HepG2 (cell line): ENCODE data around the gene DSTN. TPM values are rescaled to one million over a fixed set of nuclear protein-coding genes. Genes with fewer than 3 reads are reported as not detected.

Experiments used
- DNMT3B ChIP-seq: conservative IDR thresholded peaks from 2 replicates; pipeline ENCODE4 v1.6.1; 2016; ENCODE audit warnings: missing biosample characterization, control low read depth
- GATAD1 ChIP-seq: IDR thresholded peaks from 2 replicates; pipeline ENCODE4 v1.6.1; 2016; ENCODE audit warnings: missing genetic modification reagents, missing compliant biosample characterization
- MAF1 ChIP-seq: sonication (generic); formaldehyde crosslinking; IDR thresholded peaks from 2 replicates; pipeline ENCODE4 v1.5.0; 2020; ENCODE audit warnings: missing genetic modification reagents, borderline replicate concordance
- SMAD9 ChIP-seq: sonication (generic); formaldehyde crosslinking; IDR thresholded peaks from 2 replicates; pipeline ENCODE4 v1.5.1; 2020; ENCODE audit warnings: mild to moderate bottlenecking, missing genetic modification reagents
- SMYD3 ChIP-seq: sonication (generic); formaldehyde crosslinking; IDR thresholded peaks from 2 replicates; pipeline ENCODE4 v1.8.1; 2023; ENCODE audit warnings: mild to moderate bottlenecking, missing genetic modification reagents
- TBL1XR1 ChIP-seq: fragments of 150-350 bp; IDR thresholded peaks from 2 replicates; pipeline ENCODE4 v1.6.1; 2014; ENCODE audit warnings: borderline replicate concordance, low read length; ENCODE audit not compliant: partially characterized antibody
- TCF7L2 ChIP-seq: IDR thresholded peaks from 2 replicates; pipeline ENCODE4 v1.6.1; 2011; ENCODE audit warnings: mild to moderate bottlenecking, low read depth, low read length, moderate library complexity
- THYN1 ChIP-seq: sonication (generic); formaldehyde crosslinking; IDR thresholded peaks from 2 replicates; pipeline ENCODE4 v1.8.1; 2023; ENCODE audit warnings: low read depth, mild to moderate bottlenecking, moderate library complexity, missing genetic modification reagents, borderline replicate concordance
- ZNF101 ChIP-seq: sonication (generic); formaldehyde crosslinking; IDR thresholded peaks from 2 replicates; pipeline ENCODE4 v1.4.0; 2020; ENCODE audit warnings: mild to moderate bottlenecking, low read depth, missing genetic modification reagents, borderline replicate concordance
- ZNF292 ChIP-seq: sonication (generic); formaldehyde crosslinking; IDR thresholded peaks from 2 replicates; pipeline ENCODE4 v1.8.1; 2022; ENCODE audit warnings: mild to moderate bottlenecking, low read depth, missing genetic modification reagents, borderline replicate concordance
- ZNF501 ChIP-seq: sonication (generic); formaldehyde crosslinking; IDR thresholded peaks from 2 replicates; pipeline ENCODE4 v1.5.1; 2020; ENCODE audit warnings: mild to moderate bottlenecking, moderate library complexity, missing genetic modification reagents
- ZNF543 ChIP-seq: sonication (generic); formaldehyde crosslinking; IDR thresholded peaks from 2 replicates; pipeline ENCODE4 v1.4.0; 2020; ENCODE audit warnings: mild to moderate bottlenecking, missing genetic modification reagents
- ZNF766 ChIP-seq: sonication (generic); formaldehyde crosslinking; IDR thresholded peaks from 2 replicates; pipeline ENCODE4 v1.5.0; 2020; ENCODE audit warnings: missing genetic modification reagents, borderline replicate concordance
- polyA plus RNA-seq, 8 experiments: library from polyadenylated mRNA; depleted of rRNA in 3 of 8; stranded (reverse) in 7 of 8; unstranded in 1 of 8; fragments of >200 nt; fragmentation: Illumina TruSeq in 4 of 8; extraction: Trizol in 4 of 8; gene quantifications; 2 replicates each; pipeline versions ENCODE4 v1.2.1 to v1.2.3, GENCODE V29; 2011 to 2016; ENCODE audit warnings: low read depth in 4 of 8, missing spikeins in 1 of 8, mixed read lengths in 1 of 8; ENCODE audit not compliant: insufficient read depth in 1 of 8
- total RNA-seq, 5 experiments: library from RNA; depleted of rRNA; stranded (reverse); fragments of >200 nt; fragmentation: Illumina TruSeq; extraction: Trizol; gene quantifications; 2 replicates each; pipeline ENCODE4 v1.2.3, GENCODE V29; 2016; ENCODE audit warnings: low read depth in 1 of 5
- TF ChIP-seq, protein P1 (sequence below): sonication (generic); formaldehyde crosslinking; IDR thresholded peaks from 2 replicates; pipeline ENCODE4 v1.5.1; 2020; ENCODE audit warnings: mild to moderate bottlenecking, missing genetic modification reagents, moderate library complexity
- TF ChIP-seq, protein P2 (sequence below): sonication (generic); formaldehyde crosslinking; IDR thresholded peaks from 2 replicates; pipeline ENCODE4 v1.4.0; 2020; ENCODE audit warnings: missing genetic modification reagents
- TF ChIP-seq, protein P3 (sequence below): sonication (generic); formaldehyde crosslinking; IDR thresholded peaks from 2 replicates; pipeline ENCODE4 v1.5.0; 2020; ENCODE audit warnings: missing genetic modification reagents, mild to moderate bottlenecking, borderline replicate concordance
- TF ChIP-seq, protein P4 (sequence below): sonication (generic); formaldehyde crosslinking; IDR thresholded peaks from 2 replicates; pipeline ENCODE4 v1.4.0; 2020; ENCODE audit warnings: missing genetic modification reagents, low read depth, mild to moderate bottlenecking, borderline replicate concordance
- TF ChIP-seq, protein P5 (sequence below): IDR thresholded peaks from 2 replicates; pipeline ENCODE4 v1.6.1; 2016; ENCODE audit warnings: missing compliant biosample characterization, missing genetic modification reagents, borderline replicate concordance

The DSTN gene
- total and polyA plus RNA-seq, 2 of the 13 experiments (the other 11 are each of a cell fraction or from before 2014, with no cell fraction given) = 27.6 to 106 TPM

DNA sequence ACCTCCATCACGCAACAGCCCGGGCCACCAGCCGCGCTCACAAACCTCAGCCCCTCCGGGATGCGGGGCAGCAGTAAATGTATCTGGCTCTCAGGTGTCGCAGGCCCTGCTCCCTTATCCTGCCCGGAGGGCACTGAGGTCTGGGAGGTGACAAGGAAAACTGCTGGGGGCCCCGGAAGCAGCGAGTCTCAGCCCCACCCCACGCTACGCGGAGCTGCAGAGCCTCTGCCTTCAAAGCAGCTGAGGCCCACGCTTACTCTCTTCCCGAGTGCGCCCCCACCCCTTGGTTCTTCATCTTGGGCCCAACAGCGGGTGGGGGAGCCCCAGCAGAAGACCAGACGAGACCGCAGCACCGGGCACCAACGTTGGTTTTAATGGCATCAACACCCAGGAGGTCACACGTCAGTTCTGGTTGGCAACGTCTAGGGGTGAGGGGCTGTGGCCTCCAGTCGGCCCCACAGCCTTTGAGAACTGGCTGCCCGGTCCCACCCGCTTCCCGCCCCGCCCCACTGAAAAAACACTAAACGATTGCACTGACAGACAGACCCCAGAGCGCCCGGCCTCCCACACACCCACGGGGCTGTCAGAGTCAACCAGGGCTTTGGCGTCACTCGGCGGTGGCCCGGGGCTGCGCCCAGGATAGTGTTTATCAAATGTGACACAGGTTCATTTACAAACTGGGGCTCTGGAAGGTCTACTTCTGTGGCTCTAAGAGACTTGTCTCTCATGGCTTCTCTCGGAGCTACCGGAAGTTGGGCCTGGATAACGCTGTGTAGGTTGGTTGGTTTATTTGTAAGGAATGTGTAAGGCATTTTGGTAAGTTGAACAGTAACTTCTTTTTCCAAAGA lies 43.7 kb downstream of the DSTN start (continued):
- TF ChIP-seq ZNF292 (no peak), SMYD3 (CRISPR knock-in tag) (no peak), ZNF101 (CRISPR knock-in tag) (no peak), ZNF543 (CRISPR knock-in tag) (no peak), THYN1 (no peak), SMAD9 (no peak), ZNF766 (CRISPR knock-in tag) (no peak), TBL1XR1 (no peak), TCF7L2 (no peak), MAF1 (CRISPR knock-in tag) (no peak), ZNF501 (CRISPR knock-in tag) (no peak; the same call in 1 of the 2 replicates), GATAD1 (CRISPR knock-in tag) (no peak), DNMT3B (no peak)
- TF ChIP-seq, protein P1, sequence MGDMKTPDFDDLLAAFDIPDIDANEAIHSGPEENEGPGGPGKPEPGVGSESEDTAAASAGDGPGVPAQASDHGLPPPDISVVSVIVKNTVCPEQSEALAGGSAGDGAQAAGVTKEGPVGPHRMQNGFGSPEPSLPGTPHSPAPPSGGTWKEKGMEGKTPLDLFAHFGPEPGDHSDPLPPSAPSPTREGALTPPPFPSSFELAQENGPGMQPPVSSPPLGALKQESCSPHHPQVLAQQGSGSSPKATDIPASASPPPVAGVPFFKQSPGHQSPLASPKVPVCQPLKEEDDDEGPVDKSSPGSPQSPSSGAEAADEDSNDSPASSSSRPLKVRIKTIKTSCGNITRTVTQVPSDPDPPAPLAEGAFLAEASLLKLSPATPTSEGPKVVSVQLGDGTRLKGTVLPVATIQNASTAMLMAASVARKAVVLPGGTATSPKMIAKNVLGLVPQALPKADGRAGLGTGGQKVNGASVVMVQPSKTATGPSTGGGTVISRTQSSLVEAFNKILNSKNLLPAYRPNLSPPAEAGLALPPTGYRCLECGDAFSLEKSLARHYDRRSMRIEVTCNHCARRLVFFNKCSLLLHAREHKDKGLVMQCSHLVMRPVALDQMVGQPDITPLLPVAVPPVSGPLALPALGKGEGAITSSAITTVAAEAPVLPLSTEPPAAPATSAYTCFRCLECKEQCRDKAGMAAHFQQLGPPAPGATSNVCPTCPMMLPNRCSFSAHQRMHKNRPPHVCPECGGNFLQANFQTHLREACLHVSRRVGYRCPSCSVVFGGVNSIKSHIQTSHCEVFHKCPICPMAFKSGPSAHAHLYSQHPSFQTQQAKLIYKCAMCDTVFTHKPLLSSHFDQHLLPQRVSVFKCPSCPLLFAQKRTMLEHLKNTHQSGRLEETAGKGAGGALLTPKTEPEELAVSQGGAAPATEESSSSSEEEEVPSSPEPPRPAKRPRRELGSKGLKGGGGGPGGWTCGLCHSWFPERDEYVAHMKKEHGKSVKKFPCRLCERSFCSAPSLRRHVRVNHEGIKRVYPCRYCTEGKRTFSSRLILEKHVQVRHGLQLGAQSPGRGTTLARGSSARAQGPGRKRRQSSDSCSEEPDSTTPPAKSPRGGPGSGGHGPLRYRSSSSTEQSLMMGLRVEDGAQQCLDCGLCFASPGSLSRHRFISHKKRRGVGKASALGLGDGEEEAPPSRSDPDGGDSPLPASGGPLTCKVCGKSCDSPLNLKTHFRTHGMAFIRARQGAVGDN (CRISPR knock-in tag) = 0 out of 2 replicates have a peak, but pooled peaks have one; percentile 6
- TF ChIP-seq, protein P2, sequence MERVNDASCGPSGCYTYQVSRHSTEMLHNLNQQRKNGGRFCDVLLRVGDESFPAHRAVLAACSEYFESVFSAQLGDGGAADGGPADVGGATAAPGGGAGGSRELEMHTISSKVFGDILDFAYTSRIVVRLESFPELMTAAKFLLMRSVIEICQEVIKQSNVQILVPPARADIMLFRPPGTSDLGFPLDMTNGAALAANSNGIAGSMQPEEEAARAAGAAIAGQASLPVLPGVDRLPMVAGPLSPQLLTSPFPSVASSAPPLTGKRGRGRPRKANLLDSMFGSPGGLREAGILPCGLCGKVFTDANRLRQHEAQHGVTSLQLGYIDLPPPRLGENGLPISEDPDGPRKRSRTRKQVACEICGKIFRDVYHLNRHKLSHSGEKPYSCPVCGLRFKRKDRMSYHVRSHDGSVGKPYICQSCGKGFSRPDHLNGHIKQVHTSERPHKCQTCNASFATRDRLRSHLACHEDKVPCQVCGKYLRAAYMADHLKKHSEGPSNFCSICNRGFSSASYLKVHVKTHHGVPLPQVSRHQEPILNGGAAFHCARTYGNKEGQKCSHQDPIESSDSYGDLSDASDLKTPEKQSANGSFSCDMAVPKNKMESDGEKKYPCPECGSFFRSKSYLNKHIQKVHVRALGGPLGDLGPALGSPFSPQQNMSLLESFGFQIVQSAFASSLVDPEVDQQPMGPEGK = 0 out of 2 replicates have a peak, but pooled peaks have one; percentile 40
- TF ChIP-seq, protein P3, sequence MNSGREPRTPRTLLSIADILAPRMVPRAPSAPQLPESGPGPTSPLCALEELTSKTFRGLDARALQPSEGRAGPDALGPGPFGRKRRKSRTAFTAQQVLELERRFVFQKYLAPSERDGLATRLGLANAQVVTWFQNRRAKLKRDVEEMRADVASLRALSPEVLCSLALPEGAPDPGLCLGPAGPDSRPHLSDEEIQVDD (CRISPR knock-in tag) = no peak
- TF ChIP-seq, protein P4, sequence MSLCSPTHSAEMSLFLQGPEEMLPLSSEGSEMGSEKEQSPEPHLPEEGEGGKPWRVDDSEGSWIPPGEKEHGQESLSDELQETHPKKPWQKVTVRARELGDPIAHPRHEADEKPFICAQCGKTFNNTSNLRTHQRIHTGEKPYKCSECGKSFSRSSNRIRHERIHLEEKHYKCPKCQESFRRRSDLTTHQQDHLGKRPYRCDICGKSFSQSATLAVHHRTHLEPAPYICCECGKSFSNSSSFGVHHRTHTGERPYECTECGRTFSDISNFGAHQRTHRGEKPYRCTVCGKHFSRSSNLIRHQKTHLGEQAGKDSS = no peak
- TF ChIP-seq, protein P5, sequence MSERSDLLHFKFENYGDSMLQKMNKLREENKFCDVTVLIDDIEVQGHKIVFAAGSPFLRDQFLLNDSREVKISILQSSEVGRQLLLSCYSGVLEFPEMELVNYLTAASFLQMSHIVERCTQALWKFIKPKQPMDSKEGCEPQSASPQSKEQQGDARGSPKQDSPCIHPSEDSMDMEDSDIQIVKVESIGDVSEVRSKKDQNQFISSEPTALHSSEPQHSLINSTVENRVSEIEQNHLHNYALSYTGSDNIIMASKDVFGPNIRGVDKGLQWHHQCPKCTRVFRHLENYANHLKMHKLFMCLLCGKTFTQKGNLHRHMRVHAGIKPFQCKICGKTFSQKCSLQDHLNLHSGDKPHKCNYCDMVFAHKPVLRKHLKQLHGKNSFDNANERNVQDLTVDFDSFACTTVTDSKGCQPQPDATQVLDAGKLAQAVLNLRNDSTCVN = no peak
